B cell (primary cell): ENCODE measurements around the gene LRP1.

Source experiments
- CTCF ChIP-seq: fragments of 200-600 bp; IDR thresholded peaks from one replicate; pipeline ENCODE4 v1.8.0; 2022; ENCODE audit warnings: antibody characterized with exemption, mild to moderate bottlenecking
- EZH2 ChIP-seq: IDR thresholded peaks from 2 replicates; pipeline ENCODE4 v1.6.1; 2012; ENCODE audit warnings: borderline replicate concordance, low read depth, mild to moderate bottlenecking, moderate library complexity, low read length; ENCODE audit not compliant: insufficient read depth, poor library complexity, severe bottlenecking

GRCh38 chr12:57235017-57235727 is 106.9 kb downstream of the LRP1 start:
- TF ChIP-seq CTCF (no peak), EZH2 (no peak)
